ENCODE measurements around the gene CDC27.
"Not testable (repeated sequence)": the region's sequence is repeated elsewhere in the genome, so short reads cannot be mapped to it uniquely, and the experiment has no call there.

Gene CDC27

DNA sequence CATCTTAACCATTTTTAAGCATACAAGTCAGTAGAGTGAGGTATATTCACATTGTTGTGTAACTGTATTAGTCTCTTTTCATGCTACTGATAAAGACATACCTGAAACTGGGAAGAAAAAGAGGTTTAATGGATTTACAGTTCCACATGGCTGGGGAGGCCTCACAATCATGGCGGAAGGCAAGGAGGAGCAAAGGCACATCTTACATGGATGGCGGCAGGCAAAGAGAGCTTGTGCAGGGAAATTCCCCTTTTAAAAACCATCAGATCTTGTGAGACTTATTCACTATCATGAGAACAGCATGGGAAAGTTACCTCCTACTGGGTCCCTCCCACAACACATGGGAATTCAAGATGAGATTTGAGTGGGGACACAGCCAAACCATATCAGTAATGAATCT, 35.0 kb upstream of the CDC27 start:
- H3K4me1 Mint-ChIP-seq: peaks cover 38% of the 10 kb centered on the region
- not testable (repeated sequence) for H3K36me3 Mint-ChIP-seq; DNase-seq (ENCODE audit: low spot score in 2 of 2); H3K27ac Mint-ChIP-seq; H3K4me3 Mint-ChIP-seq; H3K9me3 Mint-ChIP-seq; ATAC-seq

DNA sequence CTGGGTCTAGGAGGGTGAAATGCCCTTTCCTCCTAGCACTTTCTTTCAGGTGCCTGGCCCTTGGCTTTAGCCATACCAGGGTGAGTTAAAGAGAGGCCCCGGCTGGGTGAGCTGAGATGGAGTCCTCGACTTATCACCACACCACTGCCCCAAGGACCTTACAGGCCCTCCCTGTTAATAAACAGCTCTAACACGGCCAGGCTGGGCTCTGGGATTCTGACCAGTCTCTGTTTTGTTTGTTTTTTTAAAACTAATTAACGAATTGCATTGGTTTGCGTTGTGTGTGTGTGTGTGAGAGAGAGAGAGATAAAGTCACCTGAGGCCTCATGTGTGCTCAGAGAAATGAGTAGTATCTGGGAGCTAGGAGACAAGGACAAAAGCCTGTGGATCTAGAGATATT, 34.4 kb upstream of the CDC27 start:
- Mint-ChIP-seq H3K27ac (peak overlapping the region; percentile 3), H3K4me1 (peaks cover 42% of the 10 kb centered on the region), H3K4me3 (no peak overlapping the region), H3K36me3 (no peaks in the 10 kb centered on the region), H3K9me3 (no peaks in the 10 kb centered on the region)
- DNase-seq (ENCODE audit: low spot score in 2 of 2) (no peak), ATAC-seq (no peak)

DNA sequence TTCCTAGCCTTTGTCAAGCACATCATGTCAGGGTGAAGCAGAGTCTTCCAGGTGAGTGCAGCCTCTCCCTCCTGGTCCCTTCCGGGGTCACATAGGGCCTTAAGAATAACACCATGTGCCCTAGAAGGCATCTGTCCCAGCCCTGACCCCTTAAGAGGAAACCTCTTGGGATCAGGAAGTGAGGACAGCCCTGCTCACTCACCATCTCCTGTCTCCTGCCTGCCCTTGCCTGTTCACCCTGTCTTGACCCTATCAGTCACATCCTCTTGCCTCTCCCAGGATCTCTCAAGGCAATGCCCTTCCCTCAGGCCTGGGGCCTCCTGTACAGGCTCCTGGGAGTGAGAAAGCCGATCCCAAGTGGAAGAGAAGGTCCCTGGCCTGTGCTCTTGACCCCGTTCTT, 33.9 kb upstream of the CDC27 start:
- DNase-seq (ENCODE audit: low spot score in 2 of 2): no peak

GRCh38 chr17:47222047-47222446, 33.0 kb upstream of the CDC27 start:
- peak overlapping the region; percentile 3 for H3K27ac Mint-ChIP-seq
- H3K4me3 Mint-ChIP-seq: no peak overlapping the region

More for the DNA sequence above, 33.9 kb upstream of the CDC27 start:
- no peaks in the 10 kb centered on the region for H3K9me3 Mint-ChIP-seq
- ATAC-seq: no peak
- H3K4me3 Mint-ChIP-seq: no peak overlapping the region
- H3K36me3 Mint-ChIP-seq: no peaks in the 10 kb centered on the region
- H3K4me1 Mint-ChIP-seq: peaks cover 42% of the 10 kb centered on the region
- peak overlapping the region; percentile 3 for H3K27ac Mint-ChIP-seq

DNA sequence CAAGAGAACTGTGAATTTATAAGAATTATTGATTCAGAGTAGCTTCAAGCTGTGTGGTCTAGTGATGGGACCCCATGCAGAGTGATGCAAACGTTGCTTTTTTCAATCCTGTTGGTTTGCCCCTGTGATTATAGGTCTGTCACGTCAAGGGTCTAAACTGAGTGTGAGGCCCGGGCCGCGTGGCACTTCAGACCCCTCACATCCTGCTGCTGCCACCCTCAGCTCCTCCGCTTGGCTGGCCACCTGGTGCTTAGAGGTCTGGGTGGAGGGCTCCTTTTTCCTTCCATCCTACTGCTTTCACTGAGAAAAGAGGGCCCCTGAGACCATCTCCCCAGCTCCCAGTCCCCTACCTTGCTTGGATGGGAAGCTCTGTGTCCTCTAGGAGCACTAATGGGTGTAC, 32.1 kb upstream of the CDC27 start:
- no peak overlapping the region for H3K27ac Mint-ChIP-seq
- DNase-seq (ENCODE audit: low spot score in 2 of 2) (no peak), ATAC-seq (no peak)
- no peaks in the 10 kb centered on the region for H3K36me3 Mint-ChIP-seq
- H3K4me3 Mint-ChIP-seq: no peak overlapping the region
- peaks cover 42% of the 10 kb centered on the region for H3K4me1 Mint-ChIP-seq
- no peaks in the 10 kb centered on the region for H3K9me3 Mint-ChIP-seq

More at GRCh38 chr17:47222047-47222446, 33.0 kb upstream of the CDC27 start:
- Mint-ChIP-seq H3K36me3 (no peaks in the 10 kb centered on the region), H3K9me3 (no peaks in the 10 kb centered on the region), H3K4me1 (peaks cover 42% of the 10 kb centered on the region)
- ATAC-seq (no peak), DNase-seq (ENCODE audit: low spot score in 2 of 2) (no peak)

DNA sequence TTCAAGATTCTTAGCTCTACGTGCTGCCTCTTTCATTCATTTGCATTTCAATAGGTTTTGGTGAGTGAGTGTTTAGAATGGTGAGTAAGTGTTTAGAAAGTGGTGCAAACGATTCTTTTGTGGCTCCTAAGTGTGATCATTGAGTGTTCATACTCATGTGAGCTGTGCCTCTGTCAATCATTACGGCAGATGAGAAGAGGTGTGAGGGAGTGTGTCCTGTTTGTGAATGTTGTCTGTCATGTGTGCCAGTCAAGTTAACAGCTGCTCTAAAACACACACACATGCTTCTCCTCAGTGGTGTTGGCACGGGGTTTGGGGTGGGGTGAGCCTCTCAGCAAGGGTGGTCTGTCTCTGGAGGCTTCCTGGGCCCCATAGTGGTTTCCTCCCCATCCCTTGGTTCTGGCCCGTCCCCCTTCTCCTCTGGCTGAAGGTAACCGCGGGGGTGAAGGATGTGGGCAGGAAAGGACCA, 31.5 kb upstream of the CDC27 start:
- peak overlapping the region; percentile 36 for H3K4me3 Mint-ChIP-seq
- DNase-seq (ENCODE audit: low spot score in 2 of 2) (peak in 1 of 2 donors; percentile 58), ATAC-seq (peak; percentile 96)
- peaks cover 42% of the 10 kb centered on the region for H3K4me1 Mint-ChIP-seq
- no peaks in the 10 kb centered on the region for H3K9me3 Mint-ChIP-seq
- no peaks in the 10 kb centered on the region for H3K36me3 Mint-ChIP-seq
- H3K27ac Mint-ChIP-seq: peak overlapping the region; percentile 65

GRCh38 chr17:47219621-47220475, 30.8 kb upstream of the CDC27 start:
- no peaks in the 10 kb centered on the region for H3K9me3 Mint-ChIP-seq
- ATAC-seq (no peak), DNase-seq (ENCODE audit: low spot score in 2 of 2) (no peak)
- no peaks in the 10 kb centered on the region for H3K36me3 Mint-ChIP-seq
- H3K27ac Mint-ChIP-seq: peak overlapping the region; percentile 65
- H3K4me3 Mint-ChIP-seq: peak overlapping the region; percentile 36
- peaks cover 42% of the 10 kb centered on the region for H3K4me1 Mint-ChIP-seq

DNA sequence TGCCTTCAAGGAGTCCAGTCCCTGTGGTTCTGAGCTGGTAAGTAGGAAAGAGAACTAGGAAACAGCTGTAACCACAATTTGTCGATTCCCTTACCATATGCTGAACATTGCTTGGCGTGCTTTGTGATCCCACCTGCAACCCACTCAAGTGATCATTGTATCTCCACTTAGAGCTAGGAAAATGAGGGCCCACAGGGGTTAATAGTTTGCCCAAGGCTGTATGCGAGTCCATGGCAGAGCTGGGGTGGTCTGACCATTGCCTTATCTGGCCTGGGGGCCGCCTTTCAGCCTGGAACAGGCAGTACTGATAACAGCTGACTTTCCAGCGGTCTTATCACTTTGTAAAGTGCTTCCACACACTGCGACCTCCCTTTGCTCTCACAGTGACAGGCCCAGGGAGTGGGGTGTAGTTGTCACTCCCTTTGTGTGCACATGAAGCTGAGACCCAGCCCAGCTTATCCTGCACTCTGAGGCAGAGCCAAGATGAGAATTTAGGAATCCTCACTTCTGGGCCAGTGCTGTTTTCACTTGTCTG, 29.9 kb upstream of the CDC27 start:
- Mint-ChIP-seq H3K4me1 (peaks cover 42% of the 10 kb centered on the region), H3K9me3 (no peaks in the 10 kb centered on the region), H3K4me3 (peak overlapping the region; percentile 35), H3K27ac (peak overlapping the region; percentile 65), H3K36me3 (no peaks in the 10 kb centered on the region)
- ATAC-seq: no peak
- DNase-seq (ENCODE audit: low spot score in 2 of 2): no peak

GRCh38 chr17:47217279-47217678, 28.2 kb upstream of the CDC27 start:
- ATAC-seq: peak; percentile 68

GRCh38 chr17:47216821-47217220, 27.7 kb upstream of the CDC27 start:
- not testable (repeated sequence) for H3K9me3 Mint-ChIP-seq; H3K36me3 Mint-ChIP-seq; H3K4me3 Mint-ChIP-seq; ATAC-seq; H3K27ac Mint-ChIP-seq; DNase-seq (ENCODE audit: low spot score in 2 of 2)
- peaks cover 30% of the 10 kb centered on the region for H3K4me1 Mint-ChIP-seq

More at GRCh38 chr17:47217279-47217678, 28.2 kb upstream of the CDC27 start:
- H3K27ac Mint-ChIP-seq; H3K36me3 Mint-ChIP-seq; DNase-seq (ENCODE audit: low spot score in 2 of 2); H3K4me3 Mint-ChIP-seq; H3K9me3 Mint-ChIP-seq: not testable (repeated sequence)
- H3K4me1 Mint-ChIP-seq: peaks cover 33% of the 10 kb centered on the region

DNA sequence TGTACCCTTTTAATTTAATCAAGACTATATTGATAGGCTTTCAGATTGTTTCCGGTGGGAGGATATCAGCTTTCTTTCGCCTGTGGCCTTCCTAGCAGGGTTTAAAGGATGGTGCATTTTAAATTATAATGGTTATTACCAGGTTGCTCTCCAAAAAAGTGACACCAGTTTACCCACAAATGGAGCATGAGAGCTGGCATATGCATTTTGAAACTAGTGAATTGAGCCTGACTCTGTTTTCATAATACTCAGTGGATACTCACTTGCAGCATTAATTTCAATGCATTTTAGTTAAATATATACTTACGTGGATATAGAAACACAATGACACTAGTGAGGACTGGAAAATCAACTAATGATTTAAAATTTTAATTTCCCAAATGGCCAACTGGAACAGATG, 25.8 kb upstream of the CDC27 start:
- Mint-ChIP-seq H3K9me3 (no peaks in the 10 kb centered on the region), H3K36me3 (no peaks in the 10 kb centered on the region), H3K4me3 (no peak overlapping the region), H3K4me1 (peaks cover 13% of the 10 kb centered on the region), H3K27ac (no peak overlapping the region)
- no peak for ATAC-seq
- DNase-seq (ENCODE audit: low spot score in 2 of 2): no peak

- ATAC-seq: no peak
- H3K27ac Mint-ChIP-seq: no peak overlapping the region
- no peak overlapping the region for H3K4me3 Mint-ChIP-seq
Measured at GRCh38 chr17:47213540-47213939, 24.4 kb upstream of the CDC27 start.

GRCh38 chr17:47212458-47212857, 23.4 kb upstream of the CDC27 start:
- Mint-ChIP-seq H3K4me1 (peaks cover 7% of the 10 kb centered on the region), H3K4me3 (no peak overlapping the region), H3K36me3 (no peaks in the 10 kb centered on the region), H3K9me3 (no peaks in the 10 kb centered on the region), H3K27ac (no peak overlapping the region)
- no peak for DNase-seq (ENCODE audit: low spot score in 2 of 2)
- ATAC-seq: no peak

More at GRCh38 chr17:47213540-47213939, 24.4 kb upstream of the CDC27 start:
- Mint-ChIP-seq H3K36me3 (no peaks in the 10 kb centered on the region), H3K4me1 (no peaks in the 10 kb centered on the region), H3K9me3 (no peaks in the 10 kb centered on the region)
- DNase-seq (ENCODE audit: low spot score in 2 of 2): no peak

- peaks cover 18% of the 10 kb centered on the region for H3K4me1 Mint-ChIP-seq
- H3K36me3 Mint-ChIP-seq: no peaks in the 10 kb centered on the region
- no peaks in the 10 kb centered on the region for H3K9me3 Mint-ChIP-seq
- H3K27ac Mint-ChIP-seq: no peak overlapping the region
- ATAC-seq (no peak), DNase-seq (ENCODE audit: low spot score in 2 of 2) (no peak)
- H3K4me3 Mint-ChIP-seq: no peak overlapping the region
Measured at GRCh38 chr17:47210779-47211178, 21.7 kb upstream of the CDC27 start.

DNA sequence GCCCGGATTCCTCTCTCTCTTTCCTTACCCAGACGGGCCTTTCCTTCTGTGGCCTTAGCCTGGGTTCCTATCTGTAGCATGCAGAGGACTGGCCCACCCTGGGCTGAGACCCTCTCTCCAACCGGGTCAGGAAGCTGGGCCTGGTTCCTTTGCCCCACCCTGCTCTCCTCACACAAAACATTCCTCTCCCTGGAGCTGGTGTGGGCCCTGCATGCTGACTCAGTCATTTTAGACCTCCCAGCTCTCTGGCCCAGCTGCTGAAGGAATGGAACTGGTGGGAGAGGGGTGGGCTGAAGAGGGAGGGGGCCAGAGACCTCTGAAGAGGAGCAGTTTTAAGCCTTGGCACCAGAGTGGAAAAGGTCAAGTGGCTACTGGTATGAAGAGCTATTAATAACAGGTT, 21.0 kb upstream of the CDC27 start:
- Mint-ChIP-seq H3K4me1 (peaks cover 25% of the 10 kb centered on the region), H3K4me3 (no peak overlapping the region), H3K9me3 (no peaks in the 10 kb centered on the region), H3K36me3 (no peaks in the 10 kb centered on the region), H3K27ac (no peak overlapping the region)
- DNase-seq (ENCODE audit: low spot score in 2 of 2): no peak
- no peak for ATAC-seq

- no peaks in the 10 kb centered on the region for H3K9me3 Mint-ChIP-seq
- no peak for DNase-seq (ENCODE audit: low spot score in 2 of 2)
- H3K36me3 Mint-ChIP-seq: no peaks in the 10 kb centered on the region
Measured at GRCh38 chr17:47209499-47209898, 20.4 kb upstream of the CDC27 start.

More at GRCh38 chr17:47209499-47209898, 20.4 kb upstream of the CDC27 start:
- H3K4me3 Mint-ChIP-seq: no peak overlapping the region
- no peak for ATAC-seq
- H3K4me1 Mint-ChIP-seq: peaks cover 31% of the 10 kb centered on the region
- H3K27ac Mint-ChIP-seq: no peak overlapping the region
